Measurements from ENCODE around the gene NDUFB1. TPM values are rescaled to one million over a fixed set of nuclear protein-coding genes. Genes with fewer than 3 reads are reported as not detected.

NDUFB1 gene
- 61.6 and 63.7 TPM in 2 replicates for total RNA-seq
- total RNA-seq (2013), result 147 TPM
- polyA plus RNA-seq, result 154 and 172 TPM in 2 replicates
- polyA minus RNA-seq, result 34.7 and 72.8 TPM in 2 replicates

- Mint-ChIP-seq H3K27me3 (no peaks in the 10 kb centered on the region), H3K9me3 (ENCODE audit: insufficient read depth) (no peaks in the 10 kb centered on the region), H3K4me1 (peaks cover 38% of the 10 kb centered on the region), H3K4me3 (peak within 1 kb of the TSS; percentile 97), H3K27ac (peak within 1 kb of the TSS; percentile 100)
- DNase-seq (peak; percentile 94), ATAC-seq (ENCODE audit: low read depth) (peak; percentile 89)
- WGBS (ENCODE audit: insufficient coverage), result 1% methylated on average over 55 of the region's 55 CpGs
- no peak for TF ChIP-seq CTCF (IDR thresholded peaks at IDR 0.05)
- no peak for TF ChIP-seq EZH2 (IDR thresholded peaks at IDR 0.05; ENCODE audit: borderline replicate concordance, insufficient read depth, low read depth, low read length, poor library complexity, severe bottlenecking)
- Histone ChIP-seq H3K4me2 (replicated peaks; ENCODE audit: low read depth, low read length, poor library complexity, severe bottlenecking) (peak within 1 kb of the TSS; percentile 79), H2AFZ (ENCODE audit: insufficient read depth, low read depth, low read length, poor library complexity, severe bottlenecking) (peak within 1 kb of the TSS; percentile 100), H4K20me1 (ENCODE audit: control insufficient read depth, insufficient read depth, low read length, poor library complexity, severe bottlenecking) (no peaks in the 10 kb centered on the region), H3K9ac (ENCODE audit: low read length) (peak within 1 kb of the TSS; percentile 98), H3K27me3 (replicated peaks in 1 of 4; ENCODE audit: control extremely low read depth in 1 of 4, control insufficient read depth in 3 of 4, insufficient read depth in 4 of 4, low read length in 3 of 4) (no peaks in the 10 kb centered on the region), H3K79me2 (ENCODE audit: control insufficient read depth, insufficient read depth, low read length) (peaks cover 71% of the 10 kb centered on the region), H3K4me1 (ENCODE audit: control insufficient read depth in 2 of 2, insufficient read depth in 2 of 2, low read length in 2 of 2) (peaks cover 9 to 29% of the 10 kb centered on the region in 2 donors), H3K4me3 (ENCODE audit: control extremely low read depth in 1 of 5, extremely low read depth in 1 of 5, insufficient read depth in 1 of 5, low read depth in 2 of 5, low read length in 4 of 5) (peak within 1 kb of the TSS; percentile 85 to 99 (median 90)), H3K9me3 (ENCODE audit: control extremely low read depth in 1 of 3, control insufficient read depth in 2 of 3, insufficient read depth in 1 of 3, low read length in 2 of 3) (no peaks in the 10 kb centered on the region), H3K27ac (ENCODE audit: low read length in 2 of 2) (peak within 1 kb of the TSS; percentile 87 to 96), H3K36me3 (replicated peaks in 1 of 2; ENCODE audit: control extremely low read depth in 1 of 2, control insufficient read depth in 1 of 2, extremely low read depth in 1 of 2, insufficient read depth in 2 of 2, low read length in 1 of 2) (peaks cover 0 to 11% of the 10 kb centered on the region in 2 experiments)
- intact Hi-C loops (cut with micrococcal nuclease), result loop anchor here (1.0 to 10.0 kb wide), 4 partner anchors 16 to 670 kb away; partner anchors contain the start of genes ATXN3, GOLGA5 and TRIP11
- ChIA-PET POLR2A (interaction anchor here (0.5 to 2.5 kb wide), 11 partner anchors 10 to 772 kb away, joined by 3 to 25 read pairs (median 3); partner anchors contain the start of genes ATXN3, PPP4R3A and TRIP11), CTCF (interaction anchor here (0.6 to 3.0 kb wide), 9 partner anchors 9 to 1085 kb away, joined by 3 to 50 read pairs (median 4); partner anchors contain the start of genes ATXN3, GON7 and UBR7)
These were observed at the start of gene NDUFB1, which contains the start of gene CPSF2 for GRCh38 chr14:92121670-92122350. Gene NDUFB1 (minus strand): TSS chr14:92121706. CDS start chr14:92117637, 4,069 bp downstream. Gene CPSF2 (plus strand): TSS chr14:92121969. CDS start chr14:92130985, 9,016 bp downstream.

- Mint-ChIP-seq H3K4me3 (no peak overlapping the region), H3K27ac (no peak overlapping the region), H3K4me1 (no peaks in the 10 kb centered on the region), H3K9me3 (ENCODE audit: insufficient read depth) (peaks cover 3% of the 10 kb centered on the region), H3K27me3 (no peaks in the 10 kb centered on the region)
- intact Hi-C loops (cut with micrococcal nuclease), result no loop called here
- DNase-seq, result no peak
- Histone ChIP-seq H3K4me2 (replicated peaks; ENCODE audit: low read depth, low read length, poor library complexity, severe bottlenecking) (no peak overlapping the region), H3K4me1 (ENCODE audit: control insufficient read depth in 2 of 2, insufficient read depth in 2 of 2, low read length in 2 of 2) (no peaks in the 10 kb centered on the region), H3K79me2 (ENCODE audit: control insufficient read depth, insufficient read depth, low read length) (no peaks in the 10 kb centered on the region), H3K27ac (ENCODE audit: low read length in 2 of 2) (no peak overlapping the region), H3K36me3 (replicated peaks in 1 of 2; ENCODE audit: control extremely low read depth in 1 of 2, control insufficient read depth in 1 of 2, extremely low read depth in 1 of 2, insufficient read depth in 2 of 2, low read length in 1 of 2) (peaks cover 3 to 20% of the 10 kb centered on the region in 2 experiments), H3K27me3 (replicated peaks in 1 of 4; ENCODE audit: control extremely low read depth in 1 of 4, control insufficient read depth in 3 of 4, insufficient read depth in 4 of 4, low read length in 3 of 4) (no peaks in the 10 kb centered on the region), H3K9me3 (ENCODE audit: control extremely low read depth in 1 of 3, control insufficient read depth in 2 of 3, insufficient read depth in 1 of 3, low read length in 2 of 3) (peaks cover 3% of the 10 kb centered on the region in 3 donors), H2AFZ (ENCODE audit: insufficient read depth, low read depth, low read length, poor library complexity, severe bottlenecking) (no peak overlapping the region), H3K4me3 (ENCODE audit: control extremely low read depth in 1 of 5, extremely low read depth in 1 of 5, insufficient read depth in 1 of 5, low read depth in 2 of 5, low read length in 4 of 5) (no peak overlapping the region), H3K9ac (ENCODE audit: low read length) (no peak overlapping the region), H4K20me1 (ENCODE audit: control insufficient read depth, insufficient read depth, low read length, poor library complexity, severe bottlenecking) (no peaks in the 10 kb centered on the region)
- CTCF ChIA-PET, result no interaction called here
- TF ChIP-seq EZH2 (IDR thresholded peaks at IDR 0.05; ENCODE audit: borderline replicate concordance, insufficient read depth, low read depth, low read length, poor library complexity, severe bottlenecking), result no peak
- no peak for TF ChIP-seq CTCF (IDR thresholded peaks at IDR 0.05)
- POLR2A ChIA-PET, result no interaction called here
- no CpG with 5 or more reads among the region's 2 CpGs for WGBS (ENCODE audit: insufficient coverage)
- ATAC-seq (ENCODE audit: low read depth), result no peak
These were observed 43.5 kb upstream of the NDUFB1 start for GRCh38 chr14:92164958-92165357.

All from B cell (primary cell).